Muscle of arm (tissue), 12 donors: ENCODE measurements around the gene IRX1. TPM values are rescaled to one million over a fixed set of nuclear protein-coding genes. Genes with fewer than 3 reads are reported as not detected.

Experiments used
- DNase-seq: peaks from one replicate; pipeline ENCODE4 v3.0.0-alpha.2; 2013
- polyA plus RNA-seq, 12 donors: library from polyadenylated mRNA; unstranded; fragments of 120-200 nt; gene quantifications; one replicate each; pipeline ENCODE4 v1.2.1, GENCODE V29; 2013; ENCODE audit not compliant: insufficient read length in 12 of 12

Gene IRX1
- polyA plus RNA-seq, 12 donors = 0.21 to 35.9 (median 0.35) TPM; not detected in 2

GRCh38 chr5:3650320-3650719 is 54.7 kb downstream of the IRX1 start:
- DNase-seq = no peak

- DNase-seq = no peak
These were observed 55.2 kb downstream of the IRX1 start for GRCh38 chr5:3650868-3651267.
